Endodermal cell (in vitro differentiated cells): ENCODE results near the gene KRTAP2-1. TPM values are rescaled to one million over a fixed set of nuclear protein-coding genes. Genes with fewer than 3 reads are reported as not detected.

ENCODE experiments used
- DNase-seq: peaks from one replicate; pipeline ENCODE4 v3.0.0-alpha.2; 2017
- H3K27ac ChIP-seq: 2 replicates; pipeline ENCODE4 v1.5.1; 2013; ENCODE audit warnings: mild to moderate bottlenecking, low read depth, low read length, moderate library complexity
- H3K27me3 ChIP-seq: 2 replicates; pipeline ENCODE4 v1.6.1; 2013; ENCODE audit warnings: mild to moderate bottlenecking, low read length, moderate library complexity; ENCODE audit not compliant: insufficient read depth, control insufficient read depth, poor library complexity, severe bottlenecking
- H3K36me3 ChIP-seq: 2 replicates; pipeline ENCODE4 v1.7.0; 2013; ENCODE audit warnings: mild to moderate bottlenecking, low read length, moderate library complexity; ENCODE audit not compliant: control insufficient read depth, insufficient read depth
- H3K4me1 ChIP-seq: one replicate; pipeline ENCODE4 v1.7.0; 2013; ENCODE audit warnings: low read length; ENCODE audit not compliant: control insufficient read depth, insufficient read depth
- H3K4me3 ChIP-seq: 2 replicates; pipeline ENCODE4 v1.5.1; 2013; ENCODE audit warnings: mild to moderate bottlenecking, low read length, moderate library complexity
- H3K9ac ChIP-seq: 2 replicates; pipeline ENCODE4 v1.6.1; 2013; ENCODE audit warnings: mild to moderate bottlenecking, low read length, moderate library complexity; ENCODE audit not compliant: poor library complexity, severe bottlenecking; ENCODE audit errors: extremely low read depth
- H3K9me3 ChIP-seq: 2 replicates; pipeline ENCODE4 v1.6.1; 2013; ENCODE audit warnings: mild to moderate bottlenecking, low read length, moderate library complexity; ENCODE audit not compliant: control insufficient read depth
- H3K27ac Mint-ChIP-seq: 2 replicates; pipeline ENCODE4 v1.8.0; 2020; ENCODE audit warnings: mixed read lengths
- H3K27me3 Mint-ChIP-seq: 2 replicates; pipeline ENCODE4 v1.8.0; 2021; ENCODE audit warnings: mild to moderate bottlenecking, mixed read lengths; ENCODE audit not compliant: insufficient read depth
- H3K36me3 Mint-ChIP-seq: 2 replicates; pipeline ENCODE4 v1.8.0; 2020; ENCODE audit warnings: low read depth, mixed read lengths
- H3K4me1 Mint-ChIP-seq: 2 replicates; pipeline ENCODE4 v1.8.0; 2020; ENCODE audit warnings: mixed read lengths
- H3K4me3 Mint-ChIP-seq: 2 replicates; pipeline ENCODE4 v1.8.0; 2020; ENCODE audit warnings: mild to moderate bottlenecking, moderate library complexity, mixed read lengths
- H3K9me3 Mint-ChIP-seq: 2 replicates; pipeline ENCODE4 v1.8.0; 2020; ENCODE audit warnings: mild to moderate bottlenecking, mixed read lengths
- WGBS, 2 experiments: methylation state at CpG; one replicate each; pipeline versions ENCODE4 v1.1.5 to v1.1.7; 2013; ENCODE audit warnings: missing lambda C conversion rate in 2 of 2, mixed read lengths in 1 of 2; ENCODE audit not compliant: insufficient coverage in 1 of 2, insufficient read length in 1 of 2; 5-methylcytosine and 5-hydroxymethylcytosine counted together
- total RNA-seq, 2 donors: library from RNA; stranded (reverse); fragmentation: NEBNext Ultra II Directional in 1 of 2; extraction: Animal tissue kit (Norgen Biotek cat#: 25700) in 1 of 2; gene quantifications; 2 replicates in 1 of 2; 3 replicates in 1 of 2; pipeline ENCODE4 v1.2.1, GENCODE V29; 2021
- TF ChIP-seq, protein P1 (sequence below): fragments of 200-600 bp; sonication (generic); conservative IDR thresholded peaks from 2 replicates; pipeline ENCODE4 v1.5.0; 2021; ENCODE audit warnings: antibody characterized with exemption, mild to moderate bottlenecking

Gene KRTAP2-1
- total RNA-seq, 2 donors from 2014 or later = not detected

DNA sequence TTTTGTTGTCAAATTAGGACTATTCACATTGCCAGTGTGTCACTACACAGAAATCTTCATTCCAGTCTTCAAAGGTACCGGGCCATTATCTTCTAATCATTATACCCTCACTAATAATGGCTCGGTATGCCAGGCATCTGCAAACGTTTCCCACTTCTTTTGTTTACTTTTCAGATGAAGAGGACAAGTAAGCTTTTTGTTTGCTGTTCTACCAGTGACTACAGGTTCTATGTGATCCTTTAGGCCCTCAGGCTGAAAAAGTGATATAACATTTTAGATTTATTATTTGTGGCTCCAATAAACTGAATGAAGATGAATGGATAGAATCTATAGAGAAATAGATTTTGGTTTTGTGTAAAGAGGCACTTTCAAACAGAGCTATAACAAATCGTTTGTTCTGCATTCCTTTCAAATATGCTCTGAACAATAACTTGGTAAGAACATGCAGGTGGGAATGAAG lies 37.8 kb downstream of the KRTAP2-1 start:
- H3K36me3 ChIP-seq = no peaks in the 10 kb centered on the region
- no peaks in the 10 kb centered on the region for H3K9me3 ChIP-seq
- H3K9ac ChIP-seq = no peak overlapping the region
- H3K4me3 Mint-ChIP-seq = no peak overlapping the region
- no peaks in the 10 kb centered on the region for H3K9me3 Mint-ChIP-seq
- H3K27me3 Mint-ChIP-seq = no peaks in the 10 kb centered on the region
- no peaks in the 10 kb centered on the region for H3K36me3 Mint-ChIP-seq
- no peak overlapping the region for H3K27ac Mint-ChIP-seq
- peaks cover 21% of the 10 kb centered on the region for H3K4me1 Mint-ChIP-seq
- peak overlapping the region; percentile 16 for H3K4me3 ChIP-seq
- H3K27me3 ChIP-seq = no peaks in the 10 kb centered on the region
- WGBS, 2 experiments = 61 to 100% methylated on average over 1 to 4 of the region's 4 CpGs
- TF ChIP-seq, protein P1, sequence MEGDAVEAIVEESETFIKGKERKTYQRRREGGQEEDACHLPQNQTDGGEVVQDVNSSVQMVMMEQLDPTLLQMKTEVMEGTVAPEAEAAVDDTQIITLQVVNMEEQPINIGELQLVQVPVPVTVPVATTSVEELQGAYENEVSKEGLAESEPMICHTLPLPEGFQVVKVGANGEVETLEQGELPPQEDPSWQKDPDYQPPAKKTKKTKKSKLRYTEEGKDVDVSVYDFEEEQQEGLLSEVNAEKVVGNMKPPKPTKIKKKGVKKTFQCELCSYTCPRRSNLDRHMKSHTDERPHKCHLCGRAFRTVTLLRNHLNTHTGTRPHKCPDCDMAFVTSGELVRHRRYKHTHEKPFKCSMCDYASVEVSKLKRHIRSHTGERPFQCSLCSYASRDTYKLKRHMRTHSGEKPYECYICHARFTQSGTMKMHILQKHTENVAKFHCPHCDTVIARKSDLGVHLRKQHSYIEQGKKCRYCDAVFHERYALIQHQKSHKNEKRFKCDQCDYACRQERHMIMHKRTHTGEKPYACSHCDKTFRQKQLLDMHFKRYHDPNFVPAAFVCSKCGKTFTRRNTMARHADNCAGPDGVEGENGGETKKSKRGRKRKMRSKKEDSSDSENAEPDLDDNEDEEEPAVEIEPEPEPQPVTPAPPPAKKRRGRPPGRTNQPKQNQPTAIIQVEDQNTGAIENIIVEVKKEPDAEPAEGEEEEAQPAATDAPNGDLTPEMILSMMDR = no peak
- DNase-seq = peak; percentile 75
- H3K27ac ChIP-seq = no peak overlapping the region
- H3K4me1 ChIP-seq = peaks cover 8% of the 10 kb centered on the region

DNA sequence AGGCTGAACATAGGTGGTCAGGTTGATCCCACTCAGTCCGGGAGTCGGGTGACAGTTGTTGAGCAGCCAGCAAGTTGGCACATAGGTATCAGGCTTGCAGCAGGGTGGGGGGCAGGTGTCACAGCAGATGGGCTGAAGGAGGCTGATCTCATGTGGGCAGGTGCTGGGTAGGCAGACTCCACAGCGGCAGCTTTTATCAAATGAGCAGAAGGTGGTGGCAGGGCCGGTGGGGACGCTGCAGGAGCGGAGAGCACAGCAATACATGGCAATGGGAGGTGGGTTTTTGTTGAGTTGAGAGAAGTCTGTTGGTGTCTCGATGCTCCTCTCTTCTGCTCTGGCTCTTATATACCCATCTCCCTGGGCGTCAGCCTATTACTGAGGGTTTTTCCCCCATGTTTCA lies 38.3 kb downstream of the KRTAP2-1 start, which contains the start of gene KRTAP3-1:
Gene KRTAP3-1, minus strand, starts transcription at position 318 of the 400 bp plus-strand sequence. Its CDS starts 54 bp downstream, at position 264.
- no peaks in the 10 kb centered on the region for H3K36me3 ChIP-seq
- WGBS, 2 experiments = 91 to 100% methylated on average over 2 to 6 of the region's 8 CpGs
- H3K4me3 ChIP-seq = peak within 1 kb of the TSS; percentile 16
- TF ChIP-seq, protein P1 = no peak
- H3K4me3 Mint-ChIP-seq = no peak within 1 kb of the TSS
- H3K27ac Mint-ChIP-seq = no peak within 1 kb of the TSS
- H3K4me1 Mint-ChIP-seq = peaks cover 21% of the 10 kb centered on the region
- no peak within 1 kb of the TSS for H3K27ac ChIP-seq
- no peaks in the 10 kb centered on the region for H3K36me3 Mint-ChIP-seq
- no peaks in the 10 kb centered on the region for H3K9me3 Mint-ChIP-seq
- no peaks in the 10 kb centered on the region for H3K27me3 ChIP-seq
- no peaks in the 10 kb centered on the region for H3K9me3 ChIP-seq
- H3K9ac ChIP-seq = no peak within 1 kb of the TSS
- no peaks in the 10 kb centered on the region for H3K27me3 Mint-ChIP-seq
- DNase-seq = peak; percentile 68
- H3K4me1 ChIP-seq = peaks cover 8% of the 10 kb centered on the region

DNA sequence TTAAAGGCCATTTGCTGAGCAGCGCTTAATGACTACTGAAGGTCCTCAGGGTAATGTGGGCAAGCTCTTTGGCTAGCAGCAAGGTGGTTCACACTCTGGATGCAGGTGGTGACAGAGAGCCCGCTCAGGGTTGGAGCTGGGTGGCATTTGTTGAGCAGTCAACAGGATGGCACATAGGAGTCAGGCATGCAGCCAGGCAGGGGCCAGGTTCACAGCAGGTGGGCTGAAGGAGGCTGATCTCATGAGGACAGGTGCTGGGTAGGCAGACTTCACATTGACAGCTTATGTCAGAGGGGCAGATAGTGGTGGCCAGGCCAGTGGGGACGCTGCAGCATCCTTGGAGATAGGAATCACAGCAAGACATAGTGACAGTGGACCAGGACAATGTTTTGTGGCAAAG lies 42.7 kb downstream of the KRTAP2-1 start:
- Histone ChIP-seq H3K27ac (no peak overlapping the region), H3K4me3 (no peak overlapping the region), H3K27me3 (no peaks in the 10 kb centered on the region), H3K4me1 (peaks cover 5% of the 10 kb centered on the region), H3K9ac (no peak overlapping the region), H3K9me3 (no peaks in the 10 kb centered on the region), H3K36me3 (no peaks in the 10 kb centered on the region)
- Mint-ChIP-seq H3K9me3 (no peaks in the 10 kb centered on the region), H3K27me3 (no peaks in the 10 kb centered on the region), H3K4me1 (peaks cover 9% of the 10 kb centered on the region), H3K4me3 (no peak overlapping the region), H3K36me3 (no peaks in the 10 kb centered on the region), H3K27ac (no peak overlapping the region)
- peak; percentile 60 for DNase-seq
- WGBS, 2 experiments = 91 to 100% methylated on average over 3 of the region's 3 CpGs
- TF ChIP-seq, protein P1 = no peak
